ENCODE measurements around the gene SKP1. TPM values are rescaled to one million over a fixed set of nuclear protein-coding genes. Genes with fewer than 3 reads are reported as not detected.

SKP1 gene
- total RNA-seq, 1 experiment from 2014 or later = 245 TPM

DNA sequence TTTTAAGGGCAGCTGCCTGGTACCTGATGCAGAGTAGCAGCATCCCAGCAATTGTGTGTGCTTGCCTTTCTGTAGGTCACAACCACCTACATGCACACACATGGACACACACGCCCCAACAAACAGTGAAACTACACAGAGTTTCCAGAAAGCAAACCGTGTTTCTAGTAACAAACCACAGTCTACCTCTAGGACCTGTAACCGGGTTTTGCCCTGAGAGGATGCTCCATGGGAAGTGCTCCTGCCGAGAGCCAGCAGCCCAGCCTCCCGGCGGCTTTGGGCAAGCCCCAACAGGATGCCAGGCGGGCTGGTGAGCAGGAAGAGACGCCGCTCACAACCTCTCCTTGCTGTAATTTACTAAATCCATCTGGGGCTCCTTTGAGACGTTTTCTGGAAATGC is 66.4 kb downstream of the SKP1 start:
- POLR2A ChIA-PET = interaction anchor here (0.7 kb wide), 1 partner anchor 14 kb away, joined by 3 read pairs; no protein-coding TSS in a partner anchor
- Histone ChIP-seq H3K36me3 (ENCODE audit: control insufficient read depth in 1 of 2, insufficient read depth in 2 of 2, low read length in 2 of 2) (no peaks in the 10 kb centered on the region), H3K4me1 (ENCODE audit: control insufficient read depth in 1 of 2, insufficient read depth in 2 of 2, low read length in 2 of 2) (peaks cover 0 to 20% of the 10 kb centered on the region in 2 experiments; a peak in 2 of 4 replicates), H3K9me3 (ENCODE audit: control insufficient read depth in 1 of 2, insufficient read depth in 1 of 2, low read depth in 1 of 2, low read length in 2 of 2) (no peaks in the 10 kb centered on the region), H3K4me2 (ENCODE audit: low read length) (no peak overlapping the region), H3K9me2 (ENCODE audit: insufficient read depth) (no peaks in the 10 kb centered on the region), H4K20me1 (ENCODE audit: insufficient read depth) (no peaks in the 10 kb centered on the region), H3K27ac (ENCODE audit: low read depth, low read length) (no peak overlapping the region), H3K79me2 (ENCODE audit: insufficient read depth, low read length) (no peaks in the 10 kb centered on the region), H2AFZ (ENCODE audit: low read depth, low read length, poor library complexity, severe bottlenecking) (no peak overlapping the region), H3K27me3 (ENCODE audit: insufficient read depth, low read length) (no peaks in the 10 kb centered on the region), H3K4me3 (replicated peaks in 1 of 2; ENCODE audit: low read depth in 1 of 2, low read length in 2 of 2) (no peak overlapping the region), H3K9ac (ENCODE audit: low read length) (no peak overlapping the region)
- BruUV-seq (replicated peaks) = no TSS peak
- ATAC-seq (no peak), DNase-seq (ENCODE audit: low read depth, low spot score) (no peak)
- RAD21 ChIA-PET (ENCODE audit: low non-redundant PET in 1 of 2, low total read pairs in 2 of 2, uncharacterized antibody in 2 of 2, unreplicated experiment in 2 of 2) = no interaction called here
- TF ChIP-seq CEBPB (IDR thresholded peaks at IDR 0.05; ENCODE audit: low read depth) = no peak
- no peak for TF ChIP-seq EZH2 (IDR thresholded peaks at IDR 0.05)
- TF ChIP-seq JUND (IDR thresholded peaks at IDR 0.05) = no peak
- TF ChIP-seq ZNF274 (IDR thresholded peaks at IDR 0.05; ENCODE audit: low read depth, low read length) = no peak
- TF ChIP-seq, protein P1, sequence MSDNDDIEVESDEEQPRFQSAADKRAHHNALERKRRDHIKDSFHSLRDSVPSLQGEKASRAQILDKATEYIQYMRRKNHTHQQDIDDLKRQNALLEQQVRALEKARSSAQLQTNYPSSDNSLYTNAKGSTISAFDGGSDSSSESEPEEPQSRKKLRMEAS (IDR thresholded peaks at IDR 0.05) = no peak
- no peak for TF ChIP-seq FOSL1 (IDR thresholded peaks at IDR 0.05; ENCODE audit: low read depth)
- TF ChIP-seq EGR1 (IDR thresholded peaks at IDR 0.05; ENCODE audit: low read depth) = no peak
- no peak for TF ChIP-seq TCF7L2 (IDR thresholded peaks at IDR 0.05; ENCODE audit: borderline replicate concordance, extremely low read depth, insufficient read depth, insufficient read length)
- no peak for TF ChIP-seq SIN3A (IDR thresholded peaks at IDR 0.05; ENCODE audit: low read depth)
- no peak for TF ChIP-seq POLR2AphosphoS5 (IDR thresholded peaks at IDR 0.05; ENCODE audit: low read depth, low read length)
- no peak for TF ChIP-seq SP1 (IDR thresholded peaks at IDR 0.05; ENCODE audit: low read depth)
- CTCF ChIA-PET = no interaction called here
- intact Hi-C loops (cut with micrococcal nuclease) = no loop called here

DNA sequence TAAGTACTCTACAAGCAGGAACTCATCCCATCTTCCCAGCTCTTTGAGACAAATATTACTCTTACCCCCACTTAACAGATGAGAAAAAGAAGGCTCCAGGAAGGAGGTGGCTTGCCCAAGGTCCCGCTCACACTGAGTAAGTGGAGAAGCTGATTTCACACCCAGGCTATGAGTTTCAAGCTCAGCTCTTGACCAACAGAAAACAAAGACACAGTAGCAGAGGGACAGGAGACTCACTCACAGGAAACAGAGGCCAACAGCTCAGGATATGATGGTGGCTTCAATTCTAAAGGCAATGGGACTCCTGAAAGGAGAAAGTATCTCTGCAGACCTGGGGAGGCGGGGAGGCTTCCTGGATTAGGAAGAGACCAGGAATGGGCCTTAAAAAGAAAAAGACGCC is 69.0 kb downstream of the SKP1 start:
- Histone ChIP-seq H4K20me1 (ENCODE audit: insufficient read depth) (no peaks in the 10 kb centered on the region), H3K9ac (ENCODE audit: low read length) (no peak overlapping the region), H3K27ac (ENCODE audit: low read depth, low read length) (no peak overlapping the region), H3K79me2 (ENCODE audit: insufficient read depth, low read length) (no peaks in the 10 kb centered on the region), H3K4me2 (ENCODE audit: low read length) (no peak overlapping the region), H3K36me3 (ENCODE audit: control insufficient read depth in 1 of 2, insufficient read depth in 2 of 2, low read length in 2 of 2) (no peaks in the 10 kb centered on the region), H3K27me3 (ENCODE audit: insufficient read depth, low read length) (no peaks in the 10 kb centered on the region), H3K9me2 (ENCODE audit: insufficient read depth) (no peaks in the 10 kb centered on the region), H3K4me1 (ENCODE audit: control insufficient read depth in 1 of 2, insufficient read depth in 2 of 2, low read length in 2 of 2) (peaks cover 0 to 9% of the 10 kb centered on the region in 2 experiments; a peak in 2 of 4 replicates), H3K4me3 (replicated peaks in 1 of 2; ENCODE audit: low read depth in 1 of 2, low read length in 2 of 2) (no peak overlapping the region), H3K9me3 (ENCODE audit: control insufficient read depth in 1 of 2, insufficient read depth in 1 of 2, low read depth in 1 of 2, low read length in 2 of 2) (no peaks in the 10 kb centered on the region), H2AFZ (ENCODE audit: low read depth, low read length, poor library complexity, severe bottlenecking) (no peak overlapping the region)
- ATAC-seq (no peak), DNase-seq (ENCODE audit: low read depth, low spot score) (no peak)
- BruUV-seq (replicated peaks) = no TSS peak
- intact Hi-C loops (cut with micrococcal nuclease) = no loop called here
- ChIA-PET CTCF (no interaction called here), RAD21 (ENCODE audit: low non-redundant PET in 1 of 2, low total read pairs in 2 of 2, uncharacterized antibody in 2 of 2, unreplicated experiment in 2 of 2) (no interaction called here), POLR2A (no interaction called here)
- TF ChIP-seq, protein P2, sequence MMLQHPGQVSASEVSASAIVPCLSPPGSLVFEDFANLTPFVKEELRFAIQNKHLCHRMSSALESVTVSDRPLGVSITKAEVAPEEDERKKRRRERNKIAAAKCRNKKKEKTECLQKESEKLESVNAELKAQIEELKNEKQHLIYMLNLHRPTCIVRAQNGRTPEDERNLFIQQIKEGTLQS (IDR thresholded peaks at IDR 0.05) = no peak
- TF ChIP-seq ZNF274 (IDR thresholded peaks at IDR 0.05; ENCODE audit: low read depth, low read length) = no peak
- TF ChIP-seq ELF1 (IDR thresholded peaks at IDR 0.05; ENCODE audit: borderline replicate concordance, low read depth) = no peak
- no peak for TF ChIP-seq EGR1 (IDR thresholded peaks at IDR 0.05; ENCODE audit: low read depth)
- no peak for TF ChIP-seq SP1 (IDR thresholded peaks at IDR 0.05; ENCODE audit: low read depth)
- TF ChIP-seq, protein P3, sequence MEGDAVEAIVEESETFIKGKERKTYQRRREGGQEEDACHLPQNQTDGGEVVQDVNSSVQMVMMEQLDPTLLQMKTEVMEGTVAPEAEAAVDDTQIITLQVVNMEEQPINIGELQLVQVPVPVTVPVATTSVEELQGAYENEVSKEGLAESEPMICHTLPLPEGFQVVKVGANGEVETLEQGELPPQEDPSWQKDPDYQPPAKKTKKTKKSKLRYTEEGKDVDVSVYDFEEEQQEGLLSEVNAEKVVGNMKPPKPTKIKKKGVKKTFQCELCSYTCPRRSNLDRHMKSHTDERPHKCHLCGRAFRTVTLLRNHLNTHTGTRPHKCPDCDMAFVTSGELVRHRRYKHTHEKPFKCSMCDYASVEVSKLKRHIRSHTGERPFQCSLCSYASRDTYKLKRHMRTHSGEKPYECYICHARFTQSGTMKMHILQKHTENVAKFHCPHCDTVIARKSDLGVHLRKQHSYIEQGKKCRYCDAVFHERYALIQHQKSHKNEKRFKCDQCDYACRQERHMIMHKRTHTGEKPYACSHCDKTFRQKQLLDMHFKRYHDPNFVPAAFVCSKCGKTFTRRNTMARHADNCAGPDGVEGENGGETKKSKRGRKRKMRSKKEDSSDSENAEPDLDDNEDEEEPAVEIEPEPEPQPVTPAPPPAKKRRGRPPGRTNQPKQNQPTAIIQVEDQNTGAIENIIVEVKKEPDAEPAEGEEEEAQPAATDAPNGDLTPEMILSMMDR (IDR thresholded peaks at IDR 0.05 in 2 of 3, conservative IDR thresholded peaks at IDR 0.05 in 1 of 3; ENCODE audit: borderline replicate concordance in 1 of 3, insufficient read depth in 1 of 3, low read depth in 2 of 3, low read length in 2 of 3) = no peak
- TF ChIP-seq, protein P4, sequence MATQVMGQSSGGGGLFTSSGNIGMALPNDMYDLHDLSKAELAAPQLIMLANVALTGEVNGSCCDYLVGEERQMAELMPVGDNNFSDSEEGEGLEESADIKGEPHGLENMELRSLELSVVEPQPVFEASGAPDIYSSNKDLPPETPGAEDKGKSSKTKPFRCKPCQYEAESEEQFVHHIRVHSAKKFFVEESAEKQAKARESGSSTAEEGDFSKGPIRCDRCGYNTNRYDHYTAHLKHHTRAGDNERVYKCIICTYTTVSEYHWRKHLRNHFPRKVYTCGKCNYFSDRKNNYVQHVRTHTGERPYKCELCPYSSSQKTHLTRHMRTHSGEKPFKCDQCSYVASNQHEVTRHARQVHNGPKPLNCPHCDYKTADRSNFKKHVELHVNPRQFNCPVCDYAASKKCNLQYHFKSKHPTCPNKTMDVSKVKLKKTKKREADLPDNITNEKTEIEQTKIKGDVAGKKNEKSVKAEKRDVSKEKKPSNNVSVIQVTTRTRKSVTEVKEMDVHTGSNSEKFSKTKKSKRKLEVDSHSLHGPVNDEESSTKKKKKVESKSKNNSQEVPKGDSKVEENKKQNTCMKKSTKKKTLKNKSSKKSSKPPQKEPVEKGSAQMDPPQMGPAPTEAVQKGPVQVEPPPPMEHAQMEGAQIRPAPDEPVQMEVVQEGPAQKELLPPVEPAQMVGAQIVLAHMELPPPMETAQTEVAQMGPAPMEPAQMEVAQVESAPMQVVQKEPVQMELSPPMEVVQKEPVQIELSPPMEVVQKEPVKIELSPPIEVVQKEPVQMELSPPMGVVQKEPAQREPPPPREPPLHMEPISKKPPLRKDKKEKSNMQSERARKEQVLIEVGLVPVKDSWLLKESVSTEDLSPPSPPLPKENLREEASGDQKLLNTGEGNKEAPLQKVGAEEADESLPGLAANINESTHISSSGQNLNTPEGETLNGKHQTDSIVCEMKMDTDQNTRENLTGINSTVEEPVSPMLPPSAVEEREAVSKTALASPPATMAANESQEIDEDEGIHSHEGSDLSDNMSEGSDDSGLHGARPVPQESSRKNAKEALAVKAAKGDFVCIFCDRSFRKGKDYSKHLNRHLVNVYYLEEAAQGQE (IDR thresholded peaks at IDR 0.05; ENCODE audit: low read depth) = no peak
- TF ChIP-seq SRF (IDR thresholded peaks at IDR 0.05; ENCODE audit: low read depth) = no peak
- no peak for TF ChIP-seq EZH2phosphoT487 (IDR thresholded peaks at IDR 0.05; ENCODE audit: borderline replicate concordance)
